Activated naive CD4-positive, alpha-beta T cell treated with anti-CD3 and anti-CD28 coated beads for 36 hours (primary cell): Measurements from ENCODE around the gene PRKN. TPM values are rescaled to one million over a fixed set of nuclear protein-coding genes. Genes with fewer than 3 reads are reported as not detected.

Source experiments
- CTCF ChIA-PET: fragments of 350-600 bp; sonication (Branson Sonifier 250); formaldehyde crosslinking; loops from one replicate; lab custom pipeline; 2021; ENCODE audit warnings: antibody characterized with exemption; lab: Charles Lee
- DNase-seq: peaks from one replicate; pipeline ENCODE4 v3.0.0-alpha.2; 2020
- H3K27ac Mint-ChIP-seq: one replicate; pipeline ENCODE4 v1.8.0; 2021; ENCODE audit warnings: mild to moderate bottlenecking, mixed read lengths
- H3K27me3 Mint-ChIP-seq: one replicate; pipeline ENCODE4 v1.8.0; 2021; ENCODE audit warnings: low read depth, mixed read lengths
- H3K36me3 Mint-ChIP-seq: one replicate; pipeline ENCODE4 v1.8.0; 2021; ENCODE audit warnings: low read depth, mixed read lengths
- H3K4me1 Mint-ChIP-seq: one replicate; pipeline ENCODE4 v1.8.0; 2021; ENCODE audit warnings: low read depth, mixed read lengths
- H3K4me3 Mint-ChIP-seq: one replicate; pipeline ENCODE4 v1.8.0; 2021; ENCODE audit warnings: mild to moderate bottlenecking, moderate library complexity, mixed read lengths
- H3K9me3 Mint-ChIP-seq: one replicate; pipeline ENCODE4 v1.8.0; 2021; ENCODE audit warnings: mixed read lengths
- intact Hi-C: fragments of 100-400 bp; cut with micrococcal nuclease; formaldehyde crosslinking; loops from one replicate; pipeline ENCODE4 v1.15.1; 2023
- total RNA-seq, 2 experiments: library from RNA; stranded (reverse); gene quantifications; one replicate each; pipeline ENCODE4 v1.2.3, GENCODE V29; 2021

The PRKN gene
- total RNA-seq, 2 experiments from 2014 or later = 0.33 to 0.72 TPM

DNA sequence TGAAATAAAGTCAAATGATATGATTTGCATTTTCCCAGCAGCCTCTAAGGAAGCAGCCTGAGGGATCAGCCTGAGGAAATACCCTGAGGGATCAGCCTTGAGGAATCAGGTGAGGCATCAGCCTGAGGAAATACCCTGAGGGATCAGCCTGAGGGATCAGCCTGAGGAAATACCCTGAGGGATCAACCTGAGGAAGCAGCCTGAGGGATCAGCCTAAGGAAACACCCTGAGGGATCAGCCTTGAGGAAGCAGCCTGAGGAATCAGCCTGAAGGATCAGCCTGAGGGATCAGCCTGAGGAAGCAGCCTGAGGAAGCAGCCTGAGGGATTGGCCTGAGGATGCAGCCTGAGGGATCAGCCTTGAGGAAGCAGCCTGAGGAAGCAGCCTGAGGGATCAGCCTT lies 784.0 kb downstream of the PRKN start:
- CTCF ChIA-PET = no interaction called here
- intact Hi-C loops = no loop called here
- Mint-ChIP-seq H3K27ac (no peak overlapping the region), H3K4me3 (no peak overlapping the region), H3K36me3 (no peaks in the 10 kb centered on the region), H3K4me1 (no peaks in the 10 kb centered on the region), H3K9me3 (no peaks in the 10 kb centered on the region), H3K27me3 (no peaks in the 10 kb centered on the region)
- no peak for DNase-seq

DNA sequence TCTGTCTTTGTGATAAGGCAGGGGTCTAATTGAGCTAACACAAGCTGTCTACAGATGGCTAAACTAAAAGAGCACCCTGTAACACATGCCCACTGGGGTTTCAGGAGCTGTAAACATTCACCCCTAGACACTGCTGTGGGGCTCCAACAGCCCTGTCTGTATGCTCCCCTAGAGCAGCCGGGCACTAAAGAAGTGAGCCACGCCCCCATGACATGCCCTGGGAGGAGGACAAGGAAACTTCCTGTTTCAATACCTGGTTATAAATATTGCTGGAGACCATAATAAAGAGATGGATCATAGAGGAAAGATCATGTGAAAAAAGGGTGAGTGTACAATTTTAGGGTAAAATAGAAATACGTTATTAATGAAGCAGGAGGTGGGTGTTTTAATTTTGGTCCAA lies 786.0 kb downstream of the PRKN start:
- CTCF ChIA-PET = no interaction called here
- Mint-ChIP-seq H3K4me1 (no peaks in the 10 kb centered on the region), H3K27me3 (no peaks in the 10 kb centered on the region)

GRCh38 chr6:161940519-161940918 lies 787.0 kb downstream of the PRKN start:
- no peak overlapping the region for H3K4me3 Mint-ChIP-seq
- H3K27ac Mint-ChIP-seq = no peak overlapping the region
- DNase-seq = no peak
- CTCF ChIA-PET = no interaction called here
- H3K9me3 Mint-ChIP-seq = no peaks in the 10 kb centered on the region
- H3K27me3 Mint-ChIP-seq = no peaks in the 10 kb centered on the region
- intact Hi-C loops = no loop called here
- no peaks in the 10 kb centered on the region for H3K4me1 Mint-ChIP-seq
- H3K36me3 Mint-ChIP-seq = no peaks in the 10 kb centered on the region

More for the DNA sequence above, 786.0 kb downstream of the PRKN start:
- intact Hi-C loops = no loop called here
- DNase-seq = no peak
- no peaks in the 10 kb centered on the region for H3K36me3 Mint-ChIP-seq
- no peak overlapping the region for H3K27ac Mint-ChIP-seq
- H3K9me3 Mint-ChIP-seq = no peaks in the 10 kb centered on the region
- H3K4me3 Mint-ChIP-seq = no peak overlapping the region

DNA sequence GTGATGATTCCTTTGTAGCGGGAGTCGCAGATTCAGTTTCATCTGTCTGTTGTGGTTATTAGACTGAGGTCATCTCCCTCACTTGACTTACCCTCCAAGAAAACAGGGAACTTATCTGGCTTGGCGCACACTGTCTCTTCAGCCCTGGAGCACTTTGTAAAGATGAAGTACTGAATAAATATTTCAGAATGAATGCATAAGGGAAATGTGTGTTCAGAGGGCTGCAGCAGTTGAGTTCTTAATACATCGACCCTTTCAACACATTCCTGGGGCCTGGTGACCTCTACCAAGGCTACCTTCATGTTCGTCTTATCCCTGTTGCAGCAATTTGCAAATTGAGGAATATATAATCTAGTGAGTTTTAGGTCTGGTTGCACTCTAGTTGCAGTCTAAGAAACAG lies 801.2 kb downstream of the PRKN start:
- Mint-ChIP-seq H3K27me3 (no peaks in the 10 kb centered on the region), H3K9me3 (no peaks in the 10 kb centered on the region), H3K4me3 (no peak overlapping the region), H3K4me1 (no peaks in the 10 kb centered on the region), H3K27ac (no peak overlapping the region), H3K36me3 (peaks cover 2% of the 10 kb centered on the region)
- DNase-seq = no peak
- intact Hi-C loops = no loop called here
- CTCF ChIA-PET = no interaction called here

GRCh38 chr6:161924516-161925116 lies 803.0 kb downstream of the PRKN start:
- H3K27ac Mint-ChIP-seq = no peak overlapping the region
- H3K4me3 Mint-ChIP-seq = no peak overlapping the region
- H3K36me3 Mint-ChIP-seq = peaks cover 2% of the 10 kb centered on the region
- no peaks in the 10 kb centered on the region for H3K9me3 Mint-ChIP-seq
- DNase-seq = no peak
- no peaks in the 10 kb centered on the region for H3K27me3 Mint-ChIP-seq
- intact Hi-C loops = loop anchor here (5.0 kb wide), 1 partner anchor 177 kb away; no protein-coding TSS in a partner anchor
- no peaks in the 10 kb centered on the region for H3K4me1 Mint-ChIP-seq
- CTCF ChIA-PET = no interaction called here

- H3K36me3 Mint-ChIP-seq = no peaks in the 10 kb centered on the region
- CTCF ChIA-PET = no interaction called here
- peak; percentile 44 for DNase-seq
These were observed 804.9 kb downstream of the PRKN start for GRCh38 chr6:161922631-161923119.

GRCh38 chr6:161921602-161922395 lies 805.8 kb downstream of the PRKN start:
- no peak overlapping the region for H3K27ac Mint-ChIP-seq
- no peak for DNase-seq
- H3K4me3 Mint-ChIP-seq = no peak overlapping the region
- H3K9me3 Mint-ChIP-seq = no peaks in the 10 kb centered on the region
- no peaks in the 10 kb centered on the region for H3K36me3 Mint-ChIP-seq
- intact Hi-C loops = loop anchor here (2.0 to 5.0 kb wide), 2 partner anchors 174 to 503 kb away; no protein-coding TSS in a partner anchor
- CTCF ChIA-PET = no interaction called here
- no peaks in the 10 kb centered on the region for H3K27me3 Mint-ChIP-seq
- H3K4me1 Mint-ChIP-seq = no peaks in the 10 kb centered on the region

More at GRCh38 chr6:161922631-161923119, 804.9 kb downstream of the PRKN start:
- Mint-ChIP-seq H3K27ac (no peak overlapping the region), H3K4me1 (no peaks in the 10 kb centered on the region), H3K9me3 (no peaks in the 10 kb centered on the region), H3K4me3 (no peak overlapping the region), H3K27me3 (no peaks in the 10 kb centered on the region)
- intact Hi-C loops = loop anchor here (2.0 to 5.0 kb wide), 2 partner anchors 175 to 504 kb away; no protein-coding TSS in a partner anchor

GRCh38 chr6:161919691-161920090 lies 807.9 kb downstream of the PRKN start:
- H3K4me1 Mint-ChIP-seq = no peaks in the 10 kb centered on the region
- DNase-seq = no peak
- H3K27ac Mint-ChIP-seq = no peak overlapping the region
- H3K9me3 Mint-ChIP-seq = no peaks in the 10 kb centered on the region
- CTCF ChIA-PET = no interaction called here
- H3K36me3 Mint-ChIP-seq = no peaks in the 10 kb centered on the region
- intact Hi-C loops = loop anchor here (5.0 kb wide), 1 partner anchor 172 kb away; no protein-coding TSS in a partner anchor
- no peak overlapping the region for H3K4me3 Mint-ChIP-seq
- H3K27me3 Mint-ChIP-seq = no peaks in the 10 kb centered on the region

GRCh38 chr6:161918628-161919205 lies 808.8 kb downstream of the PRKN start:
- Mint-ChIP-seq H3K9me3 (no peaks in the 10 kb centered on the region), H3K4me1 (no peaks in the 10 kb centered on the region), H3K36me3 (no peaks in the 10 kb centered on the region), H3K4me3 (no peak overlapping the region), H3K27ac (no peak overlapping the region), H3K27me3 (no peaks in the 10 kb centered on the region)
- DNase-seq = no peak
- CTCF ChIA-PET = interaction anchor here (0.7 kb wide), 1 partner anchor 534 kb away, joined by 3 read pairs; no protein-coding TSS in a partner anchor
- intact Hi-C loops = no loop called here

DNA sequence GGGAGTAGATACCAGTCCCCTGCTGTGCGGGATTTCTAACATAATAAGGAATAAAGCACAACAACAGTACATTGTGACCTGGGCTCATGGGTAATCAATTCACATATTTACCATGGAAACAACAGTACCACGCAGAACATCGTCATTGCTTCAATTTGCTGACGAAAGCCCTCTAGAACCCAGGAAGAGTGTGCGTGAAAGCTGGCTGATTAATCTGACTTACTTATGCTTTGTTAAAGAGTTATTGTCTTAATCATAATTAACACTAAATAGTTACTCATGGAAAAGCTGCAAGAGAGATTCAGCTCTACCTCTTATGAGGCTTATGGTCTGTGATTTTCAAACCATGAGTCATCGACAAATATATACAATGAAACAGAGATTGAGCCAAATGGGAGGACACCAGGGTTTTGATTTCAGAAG lies 809.4 kb downstream of the PRKN start:
- no peaks in the 10 kb centered on the region for H3K27me3 Mint-ChIP-seq
- intact Hi-C loops = no loop called here
- DNase-seq = no peak
- no peak overlapping the region for H3K27ac Mint-ChIP-seq
- no peaks in the 10 kb centered on the region for H3K4me1 Mint-ChIP-seq
- no peak overlapping the region for H3K4me3 Mint-ChIP-seq
- CTCF ChIA-PET = interaction anchor here (0.7 kb wide), 1 partner anchor 533 kb away, joined by 3 read pairs; no protein-coding TSS in a partner anchor
- H3K9me3 Mint-ChIP-seq = no peaks in the 10 kb centered on the region
- no peaks in the 10 kb centered on the region for H3K36me3 Mint-ChIP-seq

GRCh38 chr6:161917645-161918044 lies 809.9 kb downstream of the PRKN start:
- no peak overlapping the region for H3K27ac Mint-ChIP-seq
- H3K9me3 Mint-ChIP-seq = no peaks in the 10 kb centered on the region
- DNase-seq = no peak
- CTCF ChIA-PET = no interaction called here
- H3K4me1 Mint-ChIP-seq = no peaks in the 10 kb centered on the region
- H3K36me3 Mint-ChIP-seq = no peaks in the 10 kb centered on the region
- intact Hi-C loops = no loop called here
- H3K4me3 Mint-ChIP-seq = no peak overlapping the region
- no peaks in the 10 kb centered on the region for H3K27me3 Mint-ChIP-seq

GRCh38 chr6:161915456-161915964 lies 812.1 kb downstream of the PRKN start:
- Mint-ChIP-seq H3K27ac (no peak overlapping the region), H3K27me3 (no peaks in the 10 kb centered on the region), H3K4me1 (no peaks in the 10 kb centered on the region), H3K36me3 (peaks cover 1% of the 10 kb centered on the region), H3K4me3 (no peak overlapping the region), H3K9me3 (no peaks in the 10 kb centered on the region)
- intact Hi-C loops = no loop called here
- no peak for DNase-seq
- CTCF ChIA-PET = no interaction called here
